HepG2 (cell line): ENCODE measurements around the gene TMCC1. TPM values are rescaled to one million over a fixed set of nuclear protein-coding genes. Genes with fewer than 3 reads are reported as not detected.

Experiments
- ADNP ChIP-seq: sonication (generic); formaldehyde crosslinking; IDR thresholded peaks from 2 replicates; pipeline ENCODE4 v1.4.0; 2020; ENCODE audit warnings: missing genetic modification reagents
- BORCS8-MEF2B ChIP-seq: sonication (generic); formaldehyde crosslinking; IDR thresholded peaks from 2 replicates; pipeline ENCODE4 v1.8.0; 2022; ENCODE audit warnings: mild to moderate bottlenecking, missing genetic modification reagents
- GPN1 ChIP-seq: sonication (generic); formaldehyde crosslinking; IDR thresholded peaks from 2 replicates; pipeline ENCODE4 v1.5.1; 2020; ENCODE audit warnings: missing genetic modification reagents, borderline replicate concordance
- HDAC6 ChIP-seq: fragments of 200-600 bp; sonication (generic); IDR thresholded peaks from 2 replicates; pipeline ENCODE4 v1.7.0; 2017; ENCODE audit warnings: mild to moderate bottlenecking, antibody characterized with exemption, low read length, low read depth
- HMG20A ChIP-seq: IDR thresholded peaks from 2 replicates; pipeline ENCODE4 v1.6.1; 2016; ENCODE audit warnings: borderline replicate concordance
- MXD3 ChIP-seq: IDR thresholded peaks from 2 replicates; pipeline ENCODE4 v1.6.1; 2016; ENCODE audit warnings: mild to moderate bottlenecking, missing biosample characterization, missing genetic modification reagents
- MZF1 ChIP-seq: sonication (generic); formaldehyde crosslinking; IDR thresholded peaks from 2 replicates; pipeline ENCODE4 v1.8.1; 2023; ENCODE audit warnings: mild to moderate bottlenecking, missing genetic modification reagents, borderline replicate concordance
- NFYB ChIP-seq: sonication (generic); formaldehyde crosslinking; IDR thresholded peaks from 2 replicates; pipeline ENCODE4 v1.4.0; 2020; ENCODE audit warnings: missing genetic modification reagents
- SOX5 ChIP-seq: IDR thresholded peaks from 2 replicates; pipeline ENCODE4 v1.6.1; 2016; ENCODE audit warnings: borderline replicate concordance
- TFDP2 ChIP-seq: sonication (generic); formaldehyde crosslinking; IDR thresholded peaks from 2 replicates; pipeline ENCODE4 v1.4.0; 2020; ENCODE audit warnings: missing genetic modification reagents
- ZBTB44 ChIP-seq: sonication (generic); formaldehyde crosslinking; IDR thresholded peaks from 2 replicates; pipeline ENCODE4 v1.4.0; 2020; ENCODE audit warnings: missing genetic modification reagents
- ZNF431 ChIP-seq: sonication (generic); formaldehyde crosslinking; IDR thresholded peaks from 2 replicates; pipeline ENCODE4 v1.9.0; 2022; ENCODE audit warnings: missing genetic modification reagents, low read depth, mild to moderate bottlenecking, borderline replicate concordance
- ZNF569 ChIP-seq: sonication (generic); formaldehyde crosslinking; IDR thresholded peaks from 2 replicates; pipeline ENCODE4 v1.5.0; 2020; ENCODE audit warnings: mild to moderate bottlenecking, missing genetic modification reagents, moderate library complexity, borderline replicate concordance
- ZNF766 ChIP-seq: sonication (generic); formaldehyde crosslinking; IDR thresholded peaks from 2 replicates; pipeline ENCODE4 v1.5.0; 2020; ENCODE audit warnings: missing genetic modification reagents, borderline replicate concordance
- ZNF839 ChIP-seq: sonication (generic); formaldehyde crosslinking; IDR thresholded peaks from 2 replicates; pipeline ENCODE4 v1.4.0; 2020; ENCODE audit warnings: missing genetic modification reagents, mild to moderate bottlenecking, borderline replicate concordance
- polyA plus RNA-seq, 8 experiments: library from polyadenylated mRNA; depleted of rRNA in 3 of 8; stranded (reverse) in 7 of 8; unstranded in 1 of 8; fragments of >200 nt; fragmentation: Illumina TruSeq in 4 of 8; extraction: Trizol in 4 of 8; gene quantifications; 2 replicates each; pipeline versions ENCODE4 v1.2.1 to v1.2.3, GENCODE V29; 2011 to 2016; ENCODE audit warnings: low read depth in 4 of 8, missing spikeins in 1 of 8, mixed read lengths in 1 of 8; ENCODE audit not compliant: insufficient read depth in 1 of 8
- total RNA-seq, 5 experiments: library from RNA; depleted of rRNA; stranded (reverse); fragments of >200 nt; fragmentation: Illumina TruSeq; extraction: Trizol; gene quantifications; 2 replicates each; pipeline ENCODE4 v1.2.3, GENCODE V29; 2016; ENCODE audit warnings: low read depth in 1 of 5
- TF ChIP-seq, protein P1 (sequence below): IDR thresholded peaks from 2 replicates; pipeline ENCODE4 v1.6.1; 2012; ENCODE audit warnings: low read length, improper control_type of control experiment
- TF ChIP-seq, protein P2 (sequence below): IDR thresholded peaks from 2 replicates; pipeline ENCODE4 v1.6.1; 2012; ENCODE audit warnings: inconsistent platforms
- TF ChIP-seq, protein P3 (sequence below): sonication (generic); formaldehyde crosslinking; IDR thresholded peaks from 2 replicates; pipeline ENCODE4 v1.4.0; 2020; ENCODE audit warnings: missing genetic modification reagents

The TMCC1 gene
- total and polyA plus RNA-seq, 2 of the 13 experiments (the other 11 are each of a cell fraction or from before 2014, with no cell fraction given) = 12.1 to 264 TPM

- TF ChIP-seq ZBTB44 = no peak
- TF ChIP-seq TFDP2 (CRISPR knock-in tag) = peak; percentile 71
- no peak for TF ChIP-seq MXD3
- no peak for TF ChIP-seq HMG20A (CRISPR knock-in tag)
- 0 out of 2 replicates have a peak, but pooled peaks have one; percentile 19 for TF ChIP-seq SOX5 (CRISPR knock-in tag)
- TF ChIP-seq ZNF569 (CRISPR knock-in tag) = no peak
- no peak for TF ChIP-seq HDAC6
- TF ChIP-seq, protein P1, sequence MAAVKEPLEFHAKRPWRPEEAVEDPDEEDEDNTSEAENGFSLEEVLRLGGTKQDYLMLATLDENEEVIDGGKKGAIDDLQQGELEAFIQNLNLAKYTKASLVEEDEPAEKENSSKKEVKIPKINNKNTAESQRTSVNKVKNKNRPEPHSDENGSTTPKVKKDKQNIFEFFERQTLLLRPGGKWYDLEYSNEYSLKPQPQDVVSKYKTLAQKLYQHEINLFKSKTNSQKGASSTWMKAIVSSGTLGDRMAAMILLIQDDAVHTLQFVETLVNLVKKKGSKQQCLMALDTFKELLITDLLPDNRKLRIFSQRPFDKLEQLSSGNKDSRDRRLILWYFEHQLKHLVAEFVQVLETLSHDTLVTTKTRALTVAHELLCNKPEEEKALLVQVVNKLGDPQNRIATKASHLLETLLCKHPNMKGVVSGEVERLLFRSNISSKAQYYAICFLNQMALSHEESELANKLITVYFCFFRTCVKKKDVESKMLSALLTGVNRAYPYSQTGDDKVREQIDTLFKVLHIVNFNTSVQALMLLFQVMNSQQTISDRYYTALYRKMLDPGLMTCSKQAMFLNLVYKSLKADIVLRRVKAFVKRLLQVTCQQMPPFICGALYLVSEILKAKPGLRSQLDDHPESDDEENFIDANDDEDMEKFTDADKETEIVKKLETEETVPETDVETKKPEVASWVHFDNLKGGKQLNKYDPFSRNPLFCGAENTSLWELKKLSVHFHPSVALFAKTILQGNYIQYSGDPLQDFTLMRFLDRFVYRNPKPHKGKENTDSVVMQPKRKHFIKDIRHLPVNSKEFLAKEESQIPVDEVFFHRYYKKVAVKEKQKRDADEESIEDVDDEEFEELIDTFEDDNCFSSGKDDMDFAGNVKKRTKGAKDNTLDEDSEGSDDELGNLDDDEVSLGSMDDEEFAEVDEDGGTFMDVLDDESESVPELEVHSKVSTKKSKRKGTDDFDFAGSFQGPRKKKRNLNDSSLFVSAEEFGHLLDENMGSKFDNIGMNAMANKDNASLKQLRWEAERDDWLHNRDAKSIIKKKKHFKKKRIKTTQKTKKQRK = no peak
- no peak for TF ChIP-seq MZF1 (CRISPR knock-in tag)
- TF ChIP-seq BORCS8-MEF2B (CRISPR knock-in tag) = peak; percentile 13; the same call in 1 of the 2 replicates
- TF ChIP-seq ZNF431 (CRISPR knock-in tag) = no peak
- no peak for TF ChIP-seq ZNF839 (CRISPR knock-in tag)
- no peak for TF ChIP-seq ADNP (CRISPR knock-in tag)
- TF ChIP-seq ZNF766 (CRISPR knock-in tag) = 0 out of 2 replicates have a peak, but pooled peaks have one; percentile 24
- TF ChIP-seq NFYB (CRISPR knock-in tag) = peak; percentile 87
- TF ChIP-seq, protein P2, sequence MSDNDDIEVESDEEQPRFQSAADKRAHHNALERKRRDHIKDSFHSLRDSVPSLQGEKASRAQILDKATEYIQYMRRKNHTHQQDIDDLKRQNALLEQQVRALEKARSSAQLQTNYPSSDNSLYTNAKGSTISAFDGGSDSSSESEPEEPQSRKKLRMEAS = peak; percentile 60; the same call in 1 of the 2 replicates
- no peak for TF ChIP-seq GPN1 (CRISPR knock-in tag)
- TF ChIP-seq, protein P3, sequence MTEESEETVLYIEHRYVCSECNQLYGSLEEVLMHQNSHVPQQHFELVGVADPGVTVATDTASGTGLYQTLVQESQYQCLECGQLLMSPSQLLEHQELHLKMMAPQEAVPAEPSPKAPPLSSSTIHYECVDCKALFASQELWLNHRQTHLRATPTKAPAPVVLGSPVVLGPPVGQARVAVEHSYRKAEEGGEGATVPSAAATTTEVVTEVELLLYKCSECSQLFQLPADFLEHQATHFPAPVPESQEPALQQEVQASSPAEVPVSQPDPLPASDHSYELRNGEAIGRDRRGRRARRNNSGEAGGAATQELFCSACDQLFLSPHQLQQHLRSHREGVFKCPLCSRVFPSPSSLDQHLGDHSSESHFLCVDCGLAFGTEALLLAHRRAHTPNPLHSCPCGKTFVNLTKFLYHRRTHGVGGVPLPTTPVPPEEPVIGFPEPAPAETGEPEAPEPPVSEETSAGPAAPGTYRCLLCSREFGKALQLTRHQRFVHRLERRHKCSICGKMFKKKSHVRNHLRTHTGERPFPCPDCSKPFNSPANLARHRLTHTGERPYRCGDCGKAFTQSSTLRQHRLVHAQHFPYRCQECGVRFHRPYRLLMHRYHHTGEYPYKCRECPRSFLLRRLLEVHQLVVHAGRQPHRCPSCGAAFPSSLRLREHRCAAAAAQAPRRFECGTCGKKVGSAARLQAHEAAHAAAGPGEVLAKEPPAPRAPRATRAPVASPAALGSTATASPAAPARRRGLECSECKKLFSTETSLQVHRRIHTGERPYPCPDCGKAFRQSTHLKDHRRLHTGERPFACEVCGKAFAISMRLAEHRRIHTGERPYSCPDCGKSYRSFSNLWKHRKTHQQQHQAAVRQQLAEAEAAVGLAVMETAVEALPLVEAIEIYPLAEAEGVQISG = no peak
These were observed 43.2 kb upstream of the TMCC1 start (continued) for GRCh38 chr3:129936757-129937156.
